Measurements from ENCODE around the gene UBE2Q2. TPM values are rescaled to one million over a fixed set of nuclear protein-coding genes. Genes with fewer than 3 reads are reported as not detected.

The UBE2Q2 gene
- total and polyA plus RNA-seq, 9 of the 15 experiments (the other 6 are each of a cell fraction or from before 2014, with no cell fraction given), result 6.2 to 24.0 (median 16.2) TPM

GRCh38 chr15:75903331-75904239 lies 60.3 kb downstream of the UBE2Q2 start, which contains the start of gene FBXO22 (continued):
- TF ChIP-seq ZBTB11 (CRISPR knock-in tag; IDR thresholded peaks at IDR 0.05) (peak; percentile 94 to 99 (median 98)), ETV1 (tag; conservative IDR thresholded peaks at IDR 0.05; ENCODE audit: low read depth) (peak; percentile 84), ZNF134 (CRISPR knock-in tag; conservative IDR thresholded peaks at IDR 0.05) (no peak), SLC30A9 (CRISPR knock-in tag; IDR thresholded peaks at IDR 0.05) (no peak), CREB3L1 (IDR thresholded peaks at IDR 0.05; ENCODE audit: borderline replicate concordance, low read depth) (peak; percentile 75), NCOA1 (IDR thresholded peaks at IDR 0.05; ENCODE audit: low read depth) (peak; percentile 96), ZNF124 (CRISPR knock-in tag; IDR thresholded peaks at IDR 0.05) (0 out of 2 replicates have a peak, but pooled peaks have one; percentile 52), KDM1A (IDR thresholded peaks at IDR 0.05) (no peak), LARP7 (IDR thresholded peaks at IDR 0.05) (no peak), MYNN (IDR thresholded peaks at IDR 0.05) (peak; percentile 70; the same call in 1 of the 2 replicates), MYNN (CRISPR knock-in tag; IDR thresholded peaks at IDR 0.05) (no peak), RREB1 (CRISPR knock-in tag; IDR thresholded peaks at IDR 0.05) (0 out of 2 replicates have a peak, but pooled peaks have one; percentile 22), MIER1 (IDR thresholded peaks at IDR 0.05; ENCODE audit: low read depth) (no peak), SMAD4 (CRISPR knock-in tag; conservative IDR thresholded peaks at IDR 0.05) (peak; percentile 87), ZNF239 (CRISPR knock-in tag; IDR thresholded peaks at IDR 0.05) (0 out of 2 replicates have a peak, but pooled peaks have one; percentile 19), CEBPG (CRISPR knock-in tag; IDR thresholded peaks at IDR 0.05) (peak; percentile 80), CEBPG (tag; conservative IDR thresholded peaks at IDR 0.05 in 1 of 2, IDR thresholded peaks at IDR 0.05 in 1 of 2) (peak in 1 of 2 experiments; percentile 60; a peak in 1 of 4 replicates)

Data from K562 (cell line).